H1 (cell line): ENCODE measurements around the gene LRTM1. TPM values are rescaled to one million over a fixed set of nuclear protein-coding genes. Genes with fewer than 3 reads are reported as not detected.

Experiments
- CTCF ChIA-PET: fragments of 300-600 bp; sonication (Branson Sonifier 250); formaldehyde crosslinking; loops from one replicate; lab custom pipeline; 2021; ENCODE audit not compliant: partially characterized antibody; lab: Charles Lee
- POLR2A ChIA-PET: fragments of 300-600 bp; sonication (Branson Sonifier 250); formaldehyde crosslinking; loops from one replicate; lab custom pipeline; 2021; ENCODE audit warnings: inconsistent platforms; ENCODE audit not compliant: partially characterized antibody; lab: Charles Lee
- DNase-seq, 2 experiments: peaks; one replicate each; pipeline versions ENCODE4 v3.0.0 to v3.0.0-alpha.2; 2010 to 2022; ENCODE audit warnings: low spot score in 2 of 2, low read depth in 1 of 2, mixed read lengths in 1 of 2
- FAIRE-seq: peaks from 2 replicates; lab custom pipeline; 2011; peaks lifted over from hg19 to GRCh38; lab: Jason Lieb, UNC
- H2AFZ ChIP-seq: 2 replicates; pipeline ENCODE4 v1.8.1; 2012; ENCODE audit warnings: low read length, inconsistent platforms
- H2AK5ac ChIP-seq: 2 replicates; pipeline ENCODE4 v1.6.1; 2013; ENCODE audit warnings: low read depth, low read length
- H2BK120ac ChIP-seq: replicated peaks from 2 replicates; pipeline ENCODE3; 2013; ENCODE audit warnings: low read depth, low read length, inconsistent platforms
- H2BK12ac ChIP-seq: 2 replicates; pipeline ENCODE4 v1.6.1; 2013; ENCODE audit warnings: low read depth, low read length
- H2BK15ac ChIP-seq: 2 replicates; pipeline ENCODE4 v1.6.1; 2013; ENCODE audit warnings: low read length
- H2BK20ac ChIP-seq: 2 replicates; pipeline ENCODE4 v1.6.1; 2013; ENCODE audit warnings: low read length
- H2BK5ac ChIP-seq: 2 replicates; pipeline ENCODE4 v1.6.1; 2013; ENCODE audit warnings: low read depth, low read length
- H3K14ac ChIP-seq: 2 replicates; pipeline ENCODE4 v1.6.1; 2013; ENCODE audit warnings: inconsistent platforms; ENCODE audit not compliant: insufficient read length
- H3K18ac ChIP-seq: 2 replicates; pipeline ENCODE4 v1.6.1; 2013; ENCODE audit warnings: low read length; ENCODE audit errors: extremely low read depth
- H3K23ac ChIP-seq: 2 replicates; pipeline ENCODE4 v1.6.1; 2013; ENCODE audit warnings: inconsistent platforms; ENCODE audit not compliant: insufficient read length
- H3K23me2 ChIP-seq: 2 replicates; pipeline ENCODE4 v1.6.1; 2013; ENCODE audit warnings: low read depth, low read length
- H3K27ac ChIP-seq: 2 replicates; pipeline ENCODE4 v1.6.1; 2011; ENCODE audit warnings: low read depth, low read length, inconsistent platforms
- H3K27me3 ChIP-seq, 4 experiments: replicated peaks in 1 of 4; 1 replicate in 1 of 4; 2 replicates in 3 of 4; pipeline versions ENCODE4 v1.6.1 to v1.8.1; 2011 to 2013; ENCODE audit warnings: low read length in 3 of 4, mild to moderate bottlenecking in 3 of 4, inconsistent platforms in 2 of 4, mixed read lengths in 2 of 4, moderate library complexity in 1 of 4; ENCODE audit not compliant: control insufficient read depth in 3 of 4, insufficient read depth in 3 of 4; ENCODE audit errors: extremely low read depth in 1 of 4
- H3K36me3 ChIP-seq, 4 experiments: 2 replicates each; pipeline versions ENCODE4 v1.6.1 to v1.8.1; 2011 to 2013; ENCODE audit warnings: mild to moderate bottlenecking in 4 of 4, low read length in 3 of 4, moderate library complexity in 2 of 4, control low read depth in 1 of 4, inconsistent platforms in 1 of 4; ENCODE audit not compliant: insufficient read depth in 4 of 4, control insufficient read depth in 2 of 4
- H3K4ac ChIP-seq: replicated peaks from 2 replicates; pipeline ENCODE3; 2013; ENCODE audit warnings: low read length, low read depth, mixed read lengths, inconsistent platforms; ENCODE audit not compliant: insufficient read length
- H3K4me1 ChIP-seq, 4 experiments: replicated peaks in 1 of 4; 1 replicate in 1 of 4; 2 replicates in 3 of 4; pipeline versions ENCODE4 v1.6.1 to v1.8.1; 2011 to 2013; ENCODE audit warnings: low read length in 3 of 4, inconsistent platforms in 2 of 4, mixed read lengths in 1 of 4; ENCODE audit not compliant: insufficient read depth in 4 of 4, control insufficient read depth in 3 of 4
- H3K4me2 ChIP-seq, 2 experiments: 2 replicates each; pipeline versions ENCODE4 v1.6.1 to v1.8.1; 2011 to 2013; ENCODE audit warnings: low read depth in 2 of 2, low read length in 2 of 2, control low read depth in 1 of 2, inconsistent platforms in 1 of 2, mild to moderate bottlenecking in 1 of 2; ENCODE audit not compliant: insufficient read depth in 1 of 2
- H3K4me3 ChIP-seq, 4 experiments: fragments of 200-600, 300-600 bp in 1 of 4; sonication (generic), shearing (Covaris generic), sonication (Bioruptor Twin) in 1 of 4; 2 replicates each; pipeline versions ENCODE4 v1.5.1 to v1.8.1; 2011 to 2016; ENCODE audit warnings: low read length in 4 of 4, low read depth in 3 of 4, control low read depth in 2 of 4, inconsistent platforms in 2 of 4, mild to moderate bottlenecking in 2 of 4, mixed read lengths in 1 of 4, moderate library complexity in 1 of 4; ENCODE audit not compliant: insufficient read depth in 2 of 4; ENCODE audit errors: extremely low read depth in 1 of 4
- H3K56ac ChIP-seq: replicated peaks from 2 replicates; pipeline ENCODE3; 2013; ENCODE audit warnings: low read depth, mild to moderate bottlenecking, mixed read lengths, low read length, inconsistent platforms; ENCODE audit not compliant: insufficient read length
- H3K79me1 ChIP-seq: 2 replicates; pipeline ENCODE4 v1.6.1; 2013; ENCODE audit warnings: low read depth, low read length, control low read depth
- H3K79me2 ChIP-seq, 2 experiments: 2 replicates each; pipeline versions ENCODE4 v1.6.1 to v1.8.1; 2012 to 2013; ENCODE audit warnings: low read length in 2 of 2, mild to moderate bottlenecking in 2 of 2, inconsistent platforms in 1 of 2; ENCODE audit not compliant: insufficient read depth in 2 of 2, control insufficient read depth in 1 of 2
- H3K9ac ChIP-seq, 4 experiments: replicated peaks in 1 of 4; 1 replicate in 1 of 4; 2 replicates in 3 of 4; pipeline versions ENCODE4 v1.6.1 to v1.8.1; 2011 to 2013; ENCODE audit warnings: low read depth in 3 of 4, low read length in 3 of 4, control low read depth in 2 of 4, mild to moderate bottlenecking in 2 of 4, moderate library complexity in 2 of 4, inconsistent platforms in 1 of 4; ENCODE audit errors: extremely low read depth in 1 of 4
- H3K9me3 ChIP-seq, 2 experiments: 2 replicates each; pipeline versions ENCODE4 v1.6.1 to v1.8.1; 2012 to 2013; ENCODE audit warnings: mild to moderate bottlenecking in 2 of 2, moderate library complexity in 2 of 2, control low read depth in 1 of 2, inconsistent platforms in 1 of 2, low read depth in 1 of 2, low read length in 1 of 2, mixed read lengths in 1 of 2; ENCODE audit not compliant: insufficient read depth in 2 of 2
- H4K20me1 ChIP-seq, 2 experiments: replicated peaks in 1 of 2; 2 replicates each; pipeline versions ENCODE3 to v1.8.1; 2011 to 2013; ENCODE audit warnings: inconsistent platforms in 2 of 2, low read length in 2 of 2, mild to moderate bottlenecking in 1 of 2; ENCODE audit not compliant: insufficient read depth in 2 of 2, control insufficient read depth in 1 of 2
- H4K5ac ChIP-seq: 2 replicates; pipeline ENCODE4 v1.6.1; 2013; ENCODE audit warnings: low read length, low read depth, mixed read lengths, inconsistent platforms; ENCODE audit not compliant: insufficient read length
- H4K8ac ChIP-seq: 2 replicates; pipeline ENCODE4 v1.8.0; 2013; ENCODE audit warnings: mild to moderate bottlenecking, moderate library complexity, low read length, inconsistent platforms; ENCODE audit not compliant: insufficient read depth; ENCODE audit errors: extremely low read depth
- H4K91ac ChIP-seq: replicated peaks from 2 replicates; pipeline ENCODE3; 2013; ENCODE audit warnings: low read length, mixed read lengths, inconsistent platforms; ENCODE audit not compliant: insufficient read length
- CHD1 ChIP-seq: IDR thresholded peaks from 2 replicates; pipeline ENCODE4 v1.6.1; 2012; ENCODE audit warnings: low read depth, low read length, improper control_type of control experiment
- MAFK ChIP-seq: IDR thresholded peaks from 2 replicates; pipeline ENCODE4 v1.6.1; 2012; ENCODE audit warnings: low read depth, mild to moderate bottlenecking, improper control_type of control experiment, low read length
- MAX ChIP-seq: IDR thresholded peaks from 2 replicates; pipeline ENCODE4 v1.6.1; 2012; ENCODE audit warnings: inconsistent platforms
- NANOG ChIP-seq: IDR thresholded peaks from 2 replicates; pipeline ENCODE4 v1.6.1; 2011; ENCODE audit warnings: low read length, low read depth, mild to moderate bottlenecking, inconsistent platforms; ENCODE audit not compliant: insufficient read depth, poor library complexity, severe bottlenecking
- NRF1 ChIP-seq: IDR thresholded peaks from 2 replicates; pipeline ENCODE4 v1.6.1; 2011; ENCODE audit warnings: mild to moderate bottlenecking, low read depth, low read length, improper control_type of control experiment
- SP4 ChIP-seq: IDR thresholded peaks from 2 replicates; pipeline ENCODE4 v1.6.1; 2012; ENCODE audit warnings: low read length, inconsistent platforms
- WGBS, 2 experiments: shearing (Covaris generic) in 1 of 2; methylation state at CpG; one replicate each; pipeline versions ENCODE4 v1.1.6 to v1.1.7; 2013 to 2015; ENCODE audit warnings: low lambda C conversion rate in 2 of 2, mixed read lengths in 2 of 2, inconsistent platforms in 1 of 2, low coverage in 1 of 2, missing lambda C conversion rate in 1 of 2; ENCODE audit not compliant: insufficient replicate concordance in 2 of 2, insufficient coverage in 1 of 2, insufficient read length in 1 of 2; ENCODE audit errors: extremely low coverage in 1 of 2, missing lambda C conversion rate in 1 of 2; 5-methylcytosine and 5-hydroxymethylcytosine counted together
- polyA plus RNA-seq, 7 experiments: library from polyadenylated mRNA; depleted of rRNA in 3 of 7; stranded (reverse) in 5 of 7; unstranded in 2 of 7; fragments of >200 nt in 5 of 7; fragments of 200-250 nt in 2 of 7; gene quantifications; 1 replicate in 5 of 7; 2 replicates in 1 of 7; 4 replicates in 1 of 7; pipeline versions ENCODE4 v1.2.1 to v1.2.3, GENCODE V29; 2011 to 2013; ENCODE audit warnings: missing spikeins in 2 of 7, mixed read lengths in 2 of 7
- total RNA-seq: library from RNA; stranded (reverse); fragmentation: NEBNext Ultra II Directional; extraction: Animal tissue kit (Norgen Biotek cat#: 25700); gene quantifications from 2 replicates; pipeline ENCODE4 v1.2.1, GENCODE V29; 2021

LRTM1 gene
- total and polyA plus RNA-seq, 2 of the 8 experiments (the other 6 are each of a cell fraction or from before 2014, with no cell fraction given) = not detected

- H2BK12ac ChIP-seq = no peak overlapping the region
- no peak overlapping the region for H2BK120ac ChIP-seq
- WGBS, 2 experiments = 89% methylated on average over 8 of the region's 8 CpGs; no CpG with 5 or more reads in 1 of the 2 experiments
- no peaks in the 10 kb centered on the region for H4K20me1 ChIP-seq
- H3K23me2 ChIP-seq = no peaks in the 10 kb centered on the region
- H3K9me3 ChIP-seq = no peaks in the 10 kb centered on the region
- H2AFZ ChIP-seq = no peak overlapping the region
- no peak overlapping the region for H3K4me3 ChIP-seq
- FAIRE-seq (no peak), DNase-seq (no peak)
- H3K56ac ChIP-seq = no peak overlapping the region
- H3K18ac ChIP-seq = no peak overlapping the region
- H3K4me1 ChIP-seq = no peaks in the 10 kb centered on the region
- H3K4ac ChIP-seq = no peak overlapping the region
- no peak overlapping the region for H2BK5ac ChIP-seq
- H4K91ac ChIP-seq = no peak overlapping the region
- H3K4me2 ChIP-seq = no peak overlapping the region
- POLR2A ChIA-PET = no interaction called here
- no peaks in the 10 kb centered on the region for H3K79me2 ChIP-seq
- H2BK15ac ChIP-seq = no peak overlapping the region
- no peak overlapping the region for H3K9ac ChIP-seq
- no peaks in the 10 kb centered on the region for H3K36me3 ChIP-seq
- H4K5ac ChIP-seq = no peak overlapping the region
- H3K79me1 ChIP-seq = no peaks in the 10 kb centered on the region
- no peak for TF ChIP-seq NRF1
- TF ChIP-seq MAX = no peak
- TF ChIP-seq CHD1 = no peak
- no peak for TF ChIP-seq SP4
- TF ChIP-seq NANOG = no peak
- TF ChIP-seq MAFK = no peak
- no peaks in the 10 kb centered on the region for H3K27me3 ChIP-seq
- no peak overlapping the region for H2BK20ac ChIP-seq
- no peak overlapping the region for H3K23ac ChIP-seq
- H4K8ac ChIP-seq = no peak overlapping the region
- H3K27ac ChIP-seq = no peak overlapping the region
- CTCF ChIA-PET = no interaction called here
- no peak overlapping the region for H2AK5ac ChIP-seq
- no peak overlapping the region for H3K14ac ChIP-seq
Observed at GRCh38 chr3:54900838-54901591, 26.8 kb downstream of the LRTM1 start.
